ENCODE results near the gene UNC5C.

DNA sequence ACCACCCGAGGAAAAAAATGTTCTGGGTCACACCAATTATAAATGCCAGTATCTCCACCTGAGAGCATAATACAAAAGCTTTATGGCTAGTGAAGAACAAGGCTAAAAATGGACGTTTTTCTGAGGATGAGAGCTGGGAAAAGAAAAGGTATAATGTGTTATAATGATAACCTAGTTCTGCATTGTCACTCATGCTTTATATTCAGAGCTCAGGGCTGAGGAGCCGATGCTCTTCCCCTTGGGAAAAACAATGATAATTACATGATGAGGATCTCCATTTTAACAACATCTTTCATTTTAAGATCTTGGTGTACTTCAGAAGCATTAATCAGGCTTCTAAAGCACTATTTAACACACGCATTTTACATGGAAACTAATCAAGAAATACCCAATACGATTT lies 333.7 kb downstream of the UNC5C start:
- TF ChIP-seq POLR2A (IDR thresholded peaks at IDR 0.05) = no peak
- TF ChIP-seq, protein P1, sequence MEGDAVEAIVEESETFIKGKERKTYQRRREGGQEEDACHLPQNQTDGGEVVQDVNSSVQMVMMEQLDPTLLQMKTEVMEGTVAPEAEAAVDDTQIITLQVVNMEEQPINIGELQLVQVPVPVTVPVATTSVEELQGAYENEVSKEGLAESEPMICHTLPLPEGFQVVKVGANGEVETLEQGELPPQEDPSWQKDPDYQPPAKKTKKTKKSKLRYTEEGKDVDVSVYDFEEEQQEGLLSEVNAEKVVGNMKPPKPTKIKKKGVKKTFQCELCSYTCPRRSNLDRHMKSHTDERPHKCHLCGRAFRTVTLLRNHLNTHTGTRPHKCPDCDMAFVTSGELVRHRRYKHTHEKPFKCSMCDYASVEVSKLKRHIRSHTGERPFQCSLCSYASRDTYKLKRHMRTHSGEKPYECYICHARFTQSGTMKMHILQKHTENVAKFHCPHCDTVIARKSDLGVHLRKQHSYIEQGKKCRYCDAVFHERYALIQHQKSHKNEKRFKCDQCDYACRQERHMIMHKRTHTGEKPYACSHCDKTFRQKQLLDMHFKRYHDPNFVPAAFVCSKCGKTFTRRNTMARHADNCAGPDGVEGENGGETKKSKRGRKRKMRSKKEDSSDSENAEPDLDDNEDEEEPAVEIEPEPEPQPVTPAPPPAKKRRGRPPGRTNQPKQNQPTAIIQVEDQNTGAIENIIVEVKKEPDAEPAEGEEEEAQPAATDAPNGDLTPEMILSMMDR (IDR thresholded peaks at IDR 0.05) = no peak
